CD4-positive, CD25-positive, alpha-beta regulatory T cell (primary cell): Measurements from ENCODE around the gene ERBB4. TPM values are rescaled to one million over a fixed set of nuclear protein-coding genes. Genes with fewer than 3 reads are reported as not detected.
"Not testable (repeated sequence)": the region's sequence is repeated elsewhere in the genome, so short reads cannot be mapped to it uniquely, and the experiment has no call there.

Source experiments
- ATAC-seq, 2 donors: fragments of 150-1000 bp; cut with Tn5 transposase; one replicate each; pipeline ENCODE4 v1.10.0; 2021; ENCODE audit warnings: low read depth in 2 of 2, moderate number of reproducible peaks in 2 of 2, moderate library complexity in 1 of 2
- DNase-seq, 3 donors: peaks; one replicate each; pipeline versions ENCODE4 v3.0.0 to v3.0.0-alpha.2; 2012 to 2022; ENCODE audit warnings: mixed read lengths in 1 of 3
- H3K27ac ChIP-seq: one replicate; pipeline ENCODE4 v1.7.0; 2013; ENCODE audit warnings: mild to moderate bottlenecking, low read length; ENCODE audit not compliant: insufficient read depth, poor library complexity, severe bottlenecking
- H3K27me3 ChIP-seq: one replicate; pipeline ENCODE4 v1.7.0; 2013; ENCODE audit warnings: low read length; ENCODE audit not compliant: control insufficient read depth, insufficient read depth
- H3K36me3 ChIP-seq: one replicate; pipeline ENCODE4 v1.7.0; 2013; ENCODE audit warnings: mild to moderate bottlenecking, low read length, moderate library complexity; ENCODE audit not compliant: control insufficient read depth, insufficient read depth
- H3K4me1 ChIP-seq: 2 replicates; pipeline ENCODE4 v1.7.0; 2013; ENCODE audit warnings: mild to moderate bottlenecking, low read length; ENCODE audit not compliant: insufficient read depth, control insufficient read depth, poor library complexity, severe bottlenecking
- H3K4me3 ChIP-seq: one replicate; pipeline ENCODE4 v1.7.0; 2013; ENCODE audit warnings: low read depth, mild to moderate bottlenecking, low read length, moderate library complexity
- H3K9me3 ChIP-seq, 2 experiments: 1 replicate in 1 of 2; 2 replicates in 1 of 2; pipeline ENCODE4 v1.7.0; 2013; ENCODE audit warnings: low read length in 2 of 2, mild to moderate bottlenecking in 1 of 2, moderate library complexity in 1 of 2; ENCODE audit not compliant: control insufficient read depth in 2 of 2
- H3K27ac Mint-ChIP-seq, 3 donors: one replicate each; pipeline ENCODE4 v1.8.0; 2020 to 2022; ENCODE audit warnings: mild to moderate bottlenecking in 3 of 3, mixed read lengths in 3 of 3, moderate library complexity in 2 of 3
- H3K27me3 Mint-ChIP-seq: one replicate; pipeline ENCODE4 v1.8.0; 2022; ENCODE audit warnings: mild to moderate bottlenecking, mixed read lengths
- H3K36me3 Mint-ChIP-seq: one replicate; pipeline ENCODE4 v1.8.0; 2020; ENCODE audit warnings: mixed read lengths
- H3K4me1 Mint-ChIP-seq, 4 donors: one replicate each; pipeline ENCODE4 v1.8.0; 2020 to 2022; ENCODE audit warnings: mixed read lengths in 4 of 4, mild to moderate bottlenecking in 1 of 4
- H3K4me3 Mint-ChIP-seq, 4 donors: one replicate each; pipeline ENCODE4 v1.8.0; 2020 to 2022; ENCODE audit warnings: mild to moderate bottlenecking in 4 of 4, mixed read lengths in 4 of 4, moderate library complexity in 3 of 4
- H3K9me3 Mint-ChIP-seq, 7 donors: one replicate each; pipeline ENCODE4 v1.8.0; 2020 to 2022; ENCODE audit warnings: mixed read lengths in 7 of 7, mild to moderate bottlenecking in 3 of 7, moderate library complexity in 2 of 7
- polyA plus RNA-seq, 4 donors: library from polyadenylated mRNA; unstranded; fragments of 300-500 nt; fragmentation: Illumina TruSeq; gene quantifications; one replicate each; pipeline ENCODE4 v1.2.3, GENCODE V29; 2021
- total RNA-seq: library from RNA; stranded (reverse); gene quantifications from one replicate; pipeline ENCODE4 v1.2.3, GENCODE V29; 2022

ERBB4 gene
- total and polyA plus RNA-seq, 5 donors from 2014 or later, result not detected

- H3K4me3 ChIP-seq, H3K36me3 ChIP-seq, DNase-seq, H3K27me3 Mint-ChIP-seq, H3K4me1 ChIP-seq, H3K9me3 Mint-ChIP-seq, H3K36me3 Mint-ChIP-seq, H3K4me3 Mint-ChIP-seq, H3K4me1 Mint-ChIP-seq, H3K27me3 ChIP-seq, H3K9me3 ChIP-seq, H3K27ac Mint-ChIP-seq, H3K27ac ChIP-seq, ATAC-seq: not testable (repeated sequence)
These were observed 1014.4 kb downstream of the ERBB4 start for GRCh38 chr2:211524248-211524647.

- H3K27me3 ChIP-seq, result no peaks in the 10 kb centered on the region
- Mint-ChIP-seq H3K4me3 (no peak overlapping the region), H3K27ac (no peak overlapping the region), H3K36me3 (no peaks in the 10 kb centered on the region), H3K4me1 (no peaks in the 10 kb centered on the region), H3K27me3 (no peaks in the 10 kb centered on the region), H3K9me3 (peaks cover 0 to 5% (median 0%) of the 10 kb centered on the region in 7 donors)
- no peaks in the 10 kb centered on the region for H3K9me3 ChIP-seq
- no peaks in the 10 kb centered on the region for H3K36me3 ChIP-seq
- DNase-seq (no peak), ATAC-seq (no peak)
- no peak overlapping the region for H3K4me3 ChIP-seq
- no peaks in the 10 kb centered on the region for H3K4me1 ChIP-seq
- no peak overlapping the region for H3K27ac ChIP-seq
These were observed 1022.1 kb downstream of the ERBB4 start for GRCh38 chr2:211516537-211516936.

DNA sequence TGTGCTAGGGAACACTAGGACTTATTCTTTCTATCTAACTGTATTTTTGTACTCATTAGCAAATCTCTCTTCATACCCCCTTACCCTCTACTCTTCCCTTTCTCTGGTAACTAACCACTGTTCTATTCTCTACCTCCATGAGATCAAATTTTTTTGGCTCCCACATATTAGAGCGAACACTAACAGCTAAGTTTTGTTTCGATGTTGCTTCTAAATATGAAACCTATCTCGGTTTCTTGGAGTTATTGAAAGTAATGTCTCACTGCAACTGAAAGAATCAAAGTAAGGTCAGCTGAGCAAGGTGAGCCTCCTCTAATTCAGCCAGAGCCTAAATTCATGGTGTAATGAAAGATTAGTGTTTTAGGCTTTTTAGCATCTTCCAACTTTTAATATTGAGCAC, 1024.6 kb downstream of the ERBB4 start:
- Histone ChIP-seq H3K4me1 (no peaks in the 10 kb centered on the region), H3K36me3 (no peaks in the 10 kb centered on the region), H3K4me3 (no peak overlapping the region), H3K27ac (no peak overlapping the region), H3K27me3 (no peaks in the 10 kb centered on the region), H3K9me3 (no peaks in the 10 kb centered on the region)
- Mint-ChIP-seq H3K27ac (no peak overlapping the region), H3K9me3 (peaks cover 0 to 5% (median 0%) of the 10 kb centered on the region in 7 donors), H3K36me3 (no peaks in the 10 kb centered on the region), H3K4me1 (no peaks in the 10 kb centered on the region), H3K27me3 (no peaks in the 10 kb centered on the region), H3K4me3 (no peak overlapping the region)
- no peak for ATAC-seq
- no peak for DNase-seq

DNA sequence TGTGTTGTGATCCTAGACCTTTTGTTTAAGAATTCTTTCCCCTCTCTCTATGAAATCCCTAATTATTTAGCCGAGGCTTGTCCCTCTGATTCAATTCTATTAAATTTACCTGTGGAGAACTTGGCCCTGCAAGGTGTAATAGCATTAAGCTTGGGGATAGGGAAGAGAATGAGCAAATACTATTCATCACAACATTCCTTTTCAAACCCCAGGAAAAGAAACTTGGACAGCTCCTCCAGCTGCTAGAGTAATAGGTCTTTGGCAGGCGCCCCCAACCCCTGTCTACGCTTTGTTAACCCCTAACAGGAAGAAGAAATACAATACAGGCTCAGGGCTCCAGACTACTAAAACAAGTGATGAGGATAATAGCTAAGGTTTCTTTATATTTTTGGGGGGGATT, 1025.2 kb downstream of the ERBB4 start:
- Mint-ChIP-seq H3K27ac (no peak overlapping the region), H3K36me3 (no peaks in the 10 kb centered on the region), H3K4me3 (no peak overlapping the region), H3K4me1 (no peaks in the 10 kb centered on the region), H3K27me3 (peaks cover under 1% of the 10 kb centered on the region), H3K9me3 (peaks cover 0 to 5% (median under 1%) of the 10 kb centered on the region in 7 donors)
- no peak for DNase-seq
- H3K9me3 ChIP-seq, result no peaks in the 10 kb centered on the region
- no peak overlapping the region for H3K27ac ChIP-seq
- no peaks in the 10 kb centered on the region for H3K36me3 ChIP-seq
- ATAC-seq, result no peak
- H3K4me3 ChIP-seq, result no peak overlapping the region
- H3K27me3 ChIP-seq, result no peaks in the 10 kb centered on the region
- no peaks in the 10 kb centered on the region for H3K4me1 ChIP-seq

DNA sequence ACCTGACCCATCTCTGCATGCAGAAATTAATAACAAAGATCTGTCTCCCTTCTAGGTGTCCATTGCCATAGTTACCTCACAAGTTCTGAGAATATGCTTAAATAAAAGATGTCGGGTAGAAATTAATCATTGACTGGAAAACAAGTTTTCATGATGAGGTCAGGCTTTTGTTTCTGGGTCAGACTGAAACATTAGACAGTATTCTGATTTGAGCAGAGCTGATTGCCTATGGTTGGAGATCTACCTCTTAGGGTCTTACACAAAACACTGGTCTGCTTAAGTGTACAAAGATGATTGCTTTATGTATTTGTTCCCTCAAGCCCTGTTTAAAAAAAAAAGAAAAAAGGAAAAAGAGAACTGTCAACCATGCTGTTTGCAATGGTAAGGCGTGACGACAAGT, 1025.8 kb downstream of the ERBB4 start:
- H3K4me3 ChIP-seq, result no peak overlapping the region
- H3K36me3 Mint-ChIP-seq, result no peaks in the 10 kb centered on the region
- peaks cover 4% of the 10 kb centered on the region for H3K27me3 Mint-ChIP-seq
- DNase-seq, result no peak
- H3K36me3 ChIP-seq, result no peaks in the 10 kb centered on the region
- no peak overlapping the region for H3K27ac ChIP-seq
- no peak overlapping the region for H3K4me3 Mint-ChIP-seq
- H3K9me3 Mint-ChIP-seq, result peaks cover 0 to 5% (median 4%) of the 10 kb centered on the region in 7 donors
- H3K9me3 ChIP-seq, result no peaks in the 10 kb centered on the region
- no peaks in the 10 kb centered on the region for H3K4me1 Mint-ChIP-seq
- H3K4me1 ChIP-seq, result no peaks in the 10 kb centered on the region
- H3K27me3 ChIP-seq, result no peaks in the 10 kb centered on the region
- no peak overlapping the region for H3K27ac Mint-ChIP-seq
- no peak for ATAC-seq

GRCh38 chr2:211503856-211504255, 1034.7 kb downstream of the ERBB4 start:
- Mint-ChIP-seq H3K4me3 (no peak overlapping the region), H3K27me3 (peaks cover 4% of the 10 kb centered on the region), H3K36me3 (no peaks in the 10 kb centered on the region), H3K9me3 (peaks cover 0 to 23% (median 3%) of the 10 kb centered on the region in 7 donors), H3K4me1 (no peaks in the 10 kb centered on the region), H3K27ac (no peak overlapping the region)
- Histone ChIP-seq H3K9me3 (peaks cover 0 to 2% of the 10 kb centered on the region in 2 experiments), H3K4me1 (no peaks in the 10 kb centered on the region), H3K4me3 (no peak overlapping the region), H3K36me3 (no peaks in the 10 kb centered on the region), H3K27ac (no peak overlapping the region), H3K27me3 (no peaks in the 10 kb centered on the region)
- no peak for DNase-seq
- ATAC-seq, result no peak

DNA sequence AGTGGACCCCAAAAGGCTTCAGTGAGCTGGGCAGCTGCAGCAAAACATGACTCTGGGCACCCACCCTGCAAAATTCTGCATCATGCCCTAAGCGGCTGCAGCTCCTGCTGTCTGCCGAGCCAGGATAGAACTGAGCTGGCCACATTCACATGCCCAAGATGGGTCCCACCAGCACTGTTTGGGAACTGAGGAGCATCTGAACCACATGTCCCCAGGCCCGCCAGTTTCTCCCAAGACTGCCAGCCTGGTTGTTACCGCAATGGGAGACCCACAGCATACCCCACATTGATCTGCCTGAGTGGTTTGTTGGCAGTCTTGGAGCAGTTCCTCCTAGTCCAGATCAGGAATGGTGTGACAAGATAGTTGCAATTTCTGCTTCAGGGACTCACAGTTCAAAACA, 1035.4 kb downstream of the ERBB4 start:
- H3K27me3 ChIP-seq, result no peaks in the 10 kb centered on the region
- H3K27me3 Mint-ChIP-seq, result peaks cover under 1% of the 10 kb centered on the region
- ATAC-seq (no peak), DNase-seq (no peak)
- H3K9me3 Mint-ChIP-seq, result peaks cover 0 to 20% (median 2%) of the 10 kb centered on the region in 7 donors
- peaks cover 0 to 2% of the 10 kb centered on the region in 2 experiments for H3K9me3 ChIP-seq
- no peaks in the 10 kb centered on the region for H3K4me1 ChIP-seq
- H3K36me3 Mint-ChIP-seq, result no peaks in the 10 kb centered on the region
- H3K4me3 Mint-ChIP-seq, result no peak overlapping the region
- H3K36me3 ChIP-seq, result no peaks in the 10 kb centered on the region
- H3K4me3 ChIP-seq, result no peak overlapping the region
- H3K4me1 Mint-ChIP-seq, result no peaks in the 10 kb centered on the region
- no peak overlapping the region for H3K27ac ChIP-seq
- no peak overlapping the region for H3K27ac Mint-ChIP-seq

GRCh38 chr2:211498551-211499205, 1039.9 kb downstream of the ERBB4 start:
- H3K27me3 Mint-ChIP-seq, result no peaks in the 10 kb centered on the region
- no peak for DNase-seq
- H3K27ac ChIP-seq, result no peak overlapping the region
- peaks cover 0 to 3% (median 0%) of the 10 kb centered on the region in 7 donors for H3K9me3 Mint-ChIP-seq
- ATAC-seq, result no peak
- no peak overlapping the region for H3K27ac Mint-ChIP-seq
- no peaks in the 10 kb centered on the region for H3K36me3 Mint-ChIP-seq
- H3K36me3 ChIP-seq, result no peaks in the 10 kb centered on the region
- H3K9me3 ChIP-seq, result no peaks in the 10 kb centered on the region
- no peaks in the 10 kb centered on the region for H3K4me1 ChIP-seq
- no peak overlapping the region for H3K4me3 Mint-ChIP-seq
- H3K27me3 ChIP-seq, result no peaks in the 10 kb centered on the region
- no peak overlapping the region for H3K4me3 ChIP-seq
- H3K4me1 Mint-ChIP-seq, result no peaks in the 10 kb centered on the region
